Embryonic facial prominence (tissue), 1 donor: ENCODE measurements around the gene SELENON.

Experiments
- DNase-seq: peaks from one replicate; pipeline ENCODE4 v3.0.0-alpha.2; 2016; ENCODE audit errors: extremely low spot score

SELENON gene

GRCh38 chr1:25770541-25771220 lies 29.3 kb upstream of the SELENON start:
- DNase-seq = no peak

- no peak for DNase-seq
Observed at GRCh38 chr1:25771221-25772114, 28.5 kb upstream of the SELENON start.

GRCh38 chr1:25772164-25772563 lies 27.8 kb upstream of the SELENON start:
- DNase-seq = no peak

GRCh38 chr1:25772692-25773245 lies 27.2 kb upstream of the SELENON start:
- DNase-seq = no peak

GRCh38 chr1:25773441-25774125 lies 26.4 kb upstream of the SELENON start:
- DNase-seq = no peak

- DNase-seq = no peak
Observed at GRCh38 chr1:25774206-25774803, 25.7 kb upstream of the SELENON start.

GRCh38 chr1:25774921-25775771 lies 24.8 kb upstream of the SELENON start:
- DNase-seq = no peak

GRCh38 chr1:25779388-25779787 lies 20.6 kb upstream of the SELENON start:
- no peak for DNase-seq

GRCh38 chr1:25779894-25780293 lies 20.1 kb upstream of the SELENON start:
- DNase-seq = no peak

GRCh38 chr1:25780318-25781129 lies 19.5 kb upstream of the SELENON start:
- DNase-seq = no peak

- no peak for DNase-seq
Observed at GRCh38 chr1:25781130-25781433, 18.9 kb upstream of the SELENON start.

GRCh38 chr1:25782608-25783201 lies 17.3 kb upstream of the SELENON start:
- no peak for DNase-seq

GRCh38 chr1:25784575-25785051 lies 15.4 kb upstream of the SELENON start:
- no peak for DNase-seq

GRCh38 chr1:25785333-25786067 lies 14.5 kb upstream of the SELENON start:
- DNase-seq = no peak

- no peak for DNase-seq
Observed at GRCh38 chr1:25786887-25787759, 12.9 kb upstream of the SELENON start.

GRCh38 chr1:25787760-25788166 lies 12.2 kb upstream of the SELENON start:
- DNase-seq = no peak

GRCh38 chr1:25790472-25790871 lies 9.5 kb upstream of the SELENON start:
- DNase-seq = no peak

- DNase-seq = no peak
Observed at GRCh38 chr1:25792115-25792514, 7.9 kb upstream of the SELENON start.
